Esophagus squamous epithelium (tissue), 5 donors: ENCODE data around the gene AVEN. TPM values are rescaled to one million over a fixed set of nuclear protein-coding genes. Genes with fewer than 3 reads are reported as not detected.

ENCODE experiments used
- DNase-seq: peaks from one replicate; lab custom pipeline; 2025; lab: John Stamatoyannopoulos, UW
- H3K27ac ChIP-seq, 4 donors: fragments of 200-600 bp; sonication (generic); one replicate each; pipeline ENCODE4 v1.5.1; 2016 to 2019; ENCODE audit warnings: mild to moderate bottlenecking in 1 of 4
- H3K27me3 ChIP-seq, 4 donors: fragments of 200-600 bp; sonication (generic); 1 replicate in 3 of 4; 2 replicates in 1 of 4; pipeline versions ENCODE4 v1.5.1 to v1.6.0; 2017 to 2021; ENCODE audit warnings: antibody characterized with exemption in 1 of 4
- H3K36me3 ChIP-seq, 3 donors: fragments of 200-600 bp; sonication (generic); one replicate each; pipeline ENCODE4 v1.5.1; 2016 to 2019
- H3K4me1 ChIP-seq, 3 donors: fragments of 200-600 bp; sonication (generic); one replicate each; pipeline ENCODE4 v1.5.1; 2017 to 2019
- H3K4me3 ChIP-seq, 4 donors: fragments of 200-600 bp; sonication (generic); 1 replicate in 3 of 4; 2 replicates in 1 of 4; pipeline ENCODE4 v1.5.1; 2016 to 2019; ENCODE audit warnings: mild to moderate bottlenecking in 2 of 4, moderate library complexity in 1 of 4
- H3K9me3 ChIP-seq, 3 donors: fragments of 200-600 bp; sonication (generic); one replicate each; pipeline ENCODE4 v1.5.1; 2016 to 2019
- POLR2A ChIP-seq, 4 donors: fragments of 450-650 bp; IDR thresholded peaks; one replicate each; pipeline ENCODE4 v1.6.1; 2017; ENCODE audit warnings: antibody characterized with exemption in 4 of 4, mild to moderate bottlenecking in 4 of 4, moderate library complexity in 3 of 4
- WGBS, 2 donors: methylation state at CpG; one replicate each; pipeline ENCODE4 v1.1.5; 2018; 5-methylcytosine and 5-hydroxymethylcytosine counted together
- intact Hi-C: fragments of 100-400 bp; cut with DNase I; formaldehyde crosslinking; loops from one replicate; pipeline ENCODE4 v1.15.0; 2022
- total RNA-seq, 4 donors: library from RNA; depleted of rRNA; stranded (reverse); fragments of >200 nt; gene quantifications; one replicate each; pipeline ENCODE4 v1.1.0, GENCODE V29; 2016
- TF ChIP-seq, protein P1 (sequence below), 6 experiments: fragments of 450-650 bp in 4 of 6; fragments of 200-600 bp in 2 of 6; sonication (generic) in 2 of 6; IDR thresholded peaks; one replicate each; pipeline ENCODE4 v1.5.1; 2016 to 2019; ENCODE audit warnings: antibody characterized with exemption in 6 of 6, mild to moderate bottlenecking in 4 of 6, moderate library complexity in 4 of 6
- donor health status: DM: yes; HTN: yes; CAD: no.

The AVEN gene
- total RNA-seq, 4 donors from 2014 or later: 9.9 to 17.5 (median 16.5) TPM

DNA sequence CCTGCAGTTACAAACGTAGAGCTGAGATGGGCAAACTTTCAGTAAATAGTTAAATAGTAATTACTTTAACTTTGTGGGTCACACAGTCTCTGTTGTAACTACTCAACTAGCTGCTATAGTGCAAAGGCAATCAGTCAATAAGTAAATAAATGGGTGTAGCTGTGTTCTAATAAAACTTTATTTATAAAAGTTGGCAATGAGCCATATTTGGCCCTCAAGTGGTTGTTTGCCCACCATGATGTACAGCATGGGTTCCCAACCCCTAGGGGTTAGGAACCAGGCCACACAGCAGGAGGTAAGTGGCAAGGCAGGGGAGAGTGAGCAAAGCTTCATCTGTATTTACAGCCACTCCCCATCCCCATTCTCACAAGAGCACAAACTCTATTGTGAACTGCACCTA lies 115.6 kb downstream of the AVEN start:
- no peaks in the 10 kb centered on the region for H3K9me3 ChIP-seq
- no peaks in the 10 kb centered on the region for H3K36me3 ChIP-seq
- intact Hi-C loops: no loop called here
- H3K4me1 ChIP-seq: no peaks in the 10 kb centered on the region
- H3K4me3 ChIP-seq: no peak overlapping the region
- TF ChIP-seq, protein P1, sequence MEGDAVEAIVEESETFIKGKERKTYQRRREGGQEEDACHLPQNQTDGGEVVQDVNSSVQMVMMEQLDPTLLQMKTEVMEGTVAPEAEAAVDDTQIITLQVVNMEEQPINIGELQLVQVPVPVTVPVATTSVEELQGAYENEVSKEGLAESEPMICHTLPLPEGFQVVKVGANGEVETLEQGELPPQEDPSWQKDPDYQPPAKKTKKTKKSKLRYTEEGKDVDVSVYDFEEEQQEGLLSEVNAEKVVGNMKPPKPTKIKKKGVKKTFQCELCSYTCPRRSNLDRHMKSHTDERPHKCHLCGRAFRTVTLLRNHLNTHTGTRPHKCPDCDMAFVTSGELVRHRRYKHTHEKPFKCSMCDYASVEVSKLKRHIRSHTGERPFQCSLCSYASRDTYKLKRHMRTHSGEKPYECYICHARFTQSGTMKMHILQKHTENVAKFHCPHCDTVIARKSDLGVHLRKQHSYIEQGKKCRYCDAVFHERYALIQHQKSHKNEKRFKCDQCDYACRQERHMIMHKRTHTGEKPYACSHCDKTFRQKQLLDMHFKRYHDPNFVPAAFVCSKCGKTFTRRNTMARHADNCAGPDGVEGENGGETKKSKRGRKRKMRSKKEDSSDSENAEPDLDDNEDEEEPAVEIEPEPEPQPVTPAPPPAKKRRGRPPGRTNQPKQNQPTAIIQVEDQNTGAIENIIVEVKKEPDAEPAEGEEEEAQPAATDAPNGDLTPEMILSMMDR (IDR thresholded peaks at IDR 0.05): no peak
- WGBS, 2 donors: 88 to 95% methylated on average over 1 of the region's 1 CpG
- DNase-seq: no peak
- H3K27ac ChIP-seq: no peak overlapping the region
- H3K27me3 ChIP-seq: no peaks in the 10 kb centered on the region

DNA sequence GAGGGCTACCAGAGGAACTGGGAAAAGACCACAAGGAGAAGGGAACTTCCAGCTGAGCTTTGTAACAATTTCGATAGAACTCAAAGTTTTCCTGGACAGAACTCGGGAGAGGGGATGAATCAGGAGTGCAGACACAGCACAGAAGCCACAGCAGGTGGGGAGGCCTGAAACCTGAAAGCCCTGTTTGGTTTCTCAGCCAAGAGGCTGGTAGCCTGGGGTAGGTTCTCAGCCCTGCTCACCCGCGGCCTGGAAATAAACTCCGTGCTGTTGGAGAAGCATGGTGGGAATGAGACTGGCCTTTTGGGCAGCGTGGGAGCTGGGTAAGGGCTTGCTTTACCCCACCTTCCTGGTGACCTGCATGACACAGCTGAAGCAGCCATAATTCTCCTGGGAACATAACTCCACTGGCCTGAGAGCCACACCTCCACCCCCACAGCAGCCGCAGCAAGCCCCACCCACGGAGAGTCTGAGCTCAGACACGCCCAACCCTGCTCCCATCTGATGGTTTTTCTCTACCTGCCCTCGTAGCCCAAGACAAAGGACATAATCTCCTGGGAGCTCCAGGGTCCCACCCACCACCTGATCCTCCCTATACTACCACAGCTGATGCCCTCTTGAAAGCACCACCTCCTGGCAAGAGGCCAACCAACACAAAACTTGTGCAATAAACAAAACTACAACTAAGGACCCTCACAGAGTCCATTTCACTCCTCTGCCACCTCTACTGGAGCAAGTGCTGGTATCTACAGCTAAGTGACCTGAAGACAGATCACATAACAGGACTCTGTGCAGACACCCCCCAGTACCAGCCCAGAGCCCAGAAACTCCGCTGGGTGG lies 123.2 kb downstream of the AVEN start:
- no peak for DNase-seq
- Histone ChIP-seq H3K4me1 (peaks cover 0 to 18% (median 0%) of the 10 kb centered on the region in 3 donors), H3K36me3 (no peaks in the 10 kb centered on the region), H3K27me3 (no peaks in the 10 kb centered on the region), H3K9me3 (no peaks in the 10 kb centered on the region), H3K4me3 (no peak overlapping the region), H3K27ac (peak overlapping the region in 3 of 4 donors; percentile 29 to 55 (median 45))
- WGBS, 2 donors: 48 to 53% methylated on average over 8 to 11 of the region's 11 CpGs
- intact Hi-C loops: no loop called here
- TF ChIP-seq, protein P1 (IDR thresholded peaks at IDR 0.05): no peak
- TF ChIP-seq POLR2A (IDR thresholded peaks at IDR 0.05): no peak

GRCh38 chr15:33913459-33913858 lies 125.5 kb downstream of the AVEN start:
- WGBS, 2 donors: 67 to 70% methylated on average over 1 of the region's 1 CpG
- no peaks in the 10 kb centered on the region for H3K27me3 ChIP-seq
- intact Hi-C loops: no loop called here
- no peak overlapping the region for H3K4me3 ChIP-seq
- TF ChIP-seq, protein P1 (IDR thresholded peaks at IDR 0.05): no peak
- TF ChIP-seq POLR2A (IDR thresholded peaks at IDR 0.05): no peak
- no peak for DNase-seq
- H3K27ac ChIP-seq: no peak overlapping the region
- H3K36me3 ChIP-seq: no peaks in the 10 kb centered on the region
- peaks cover 0 to 18% (median 0%) of the 10 kb centered on the region in 3 donors for H3K4me1 ChIP-seq
- no peaks in the 10 kb centered on the region for H3K9me3 ChIP-seq

DNA sequence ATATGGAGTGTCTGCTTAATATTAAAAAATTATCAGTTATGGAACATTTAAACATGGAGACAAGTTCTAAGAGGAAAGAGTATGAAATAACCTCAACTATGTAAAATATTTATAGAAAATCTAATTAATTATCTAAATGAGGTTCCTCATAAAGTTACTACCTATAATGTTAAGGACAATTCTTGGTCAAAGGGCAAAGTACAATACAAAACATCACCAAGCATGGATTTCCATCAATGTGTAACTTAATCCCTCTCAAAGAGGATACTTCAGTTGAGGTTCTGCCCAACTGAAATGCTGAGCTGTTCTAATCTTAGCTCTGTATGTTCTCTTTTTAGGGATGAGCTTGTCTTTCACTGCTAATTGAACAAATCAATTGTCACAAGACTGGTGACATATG lies 126.7 kb downstream of the AVEN start:
- H3K9me3 ChIP-seq: no peaks in the 10 kb centered on the region
- DNase-seq: no peak
- TF ChIP-seq POLR2A (IDR thresholded peaks at IDR 0.05): no peak
- TF ChIP-seq, protein P1 (IDR thresholded peaks at IDR 0.05): no peak
- no peak overlapping the region for H3K27ac ChIP-seq
- intact Hi-C loops: no loop called here
- peaks cover 0 to 18% (median 0%) of the 10 kb centered on the region in 3 donors for H3K4me1 ChIP-seq
- H3K36me3 ChIP-seq: no peaks in the 10 kb centered on the region
- H3K27me3 ChIP-seq: no peaks in the 10 kb centered on the region
- no peak overlapping the region for H3K4me3 ChIP-seq

- peaks cover 0 to 13% (median 0%) of the 10 kb centered on the region in 3 donors for H3K4me1 ChIP-seq
- H3K4me3 ChIP-seq: no peak overlapping the region
- H3K27me3 ChIP-seq: no peaks in the 10 kb centered on the region
- WGBS, 2 donors: 47 to 61% methylated on average over 3 of the region's 3 CpGs
- intact Hi-C loops: no loop called here
- H3K27ac ChIP-seq: no peak overlapping the region
- H3K9me3 ChIP-seq: no peaks in the 10 kb centered on the region
- no peak for DNase-seq
- TF ChIP-seq, protein P1 (IDR thresholded peaks at IDR 0.05): no peak
- no peak for TF ChIP-seq POLR2A (IDR thresholded peaks at IDR 0.05)
- H3K36me3 ChIP-seq: no peaks in the 10 kb centered on the region
Measured at GRCh38 chr15:33910741-33911140, 128.3 kb downstream of the AVEN start.
